Measurements from ENCODE around the gene KMT2D. TPM values are rescaled to one million over a fixed set of nuclear protein-coding genes. Genes with fewer than 3 reads are reported as not detected.

The KMT2D gene
- total RNA-seq, 1 donor from 2014 or later = 33.5 TPM

DNA sequence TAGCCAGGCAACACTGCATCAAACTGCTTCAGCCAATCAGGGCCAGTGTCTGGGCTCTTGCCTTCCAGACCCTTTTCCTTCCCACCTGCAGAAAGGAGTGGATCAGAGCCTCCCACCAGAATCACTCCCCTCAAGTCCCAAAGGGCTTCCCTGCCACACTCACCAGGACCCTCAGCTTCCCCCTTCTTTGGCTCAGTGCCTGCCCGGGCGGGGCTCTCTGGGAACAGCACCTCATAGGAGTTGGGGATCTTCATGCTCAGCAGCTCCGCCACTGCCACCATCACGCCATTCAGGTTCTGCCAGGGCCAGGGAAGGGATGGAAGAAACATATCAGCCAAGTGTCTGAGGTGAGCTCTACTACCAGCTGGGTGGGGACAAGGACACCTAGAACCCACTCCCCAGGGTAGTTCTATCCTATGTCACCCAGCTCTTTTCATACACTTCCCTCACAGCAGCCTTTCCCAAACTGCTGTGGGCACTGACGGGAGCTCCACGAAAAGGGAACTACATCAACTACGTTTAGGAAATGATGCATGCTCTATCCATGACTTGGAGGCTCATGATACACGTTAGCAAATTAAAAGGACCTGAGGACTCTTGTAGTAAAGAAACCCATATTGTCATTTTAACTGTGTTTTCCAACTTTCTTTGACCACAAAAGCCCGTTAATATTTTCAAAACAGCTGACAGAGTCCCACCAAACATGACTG lies 32.6 kb downstream of the KMT2D start:
- intact Hi-C loops (cut with DNase I) = no loop called here
- DNase-seq (ENCODE audit: missing footprints) (no peak), ATAC-seq (no peak)

GRCh38 chr12:49026678-49027480 lies 33.7 kb downstream of the KMT2D start:
- ATAC-seq (no peak), DNase-seq (ENCODE audit: missing footprints) (no peak)
- intact Hi-C loops (cut with DNase I) = no loop called here

DNA sequence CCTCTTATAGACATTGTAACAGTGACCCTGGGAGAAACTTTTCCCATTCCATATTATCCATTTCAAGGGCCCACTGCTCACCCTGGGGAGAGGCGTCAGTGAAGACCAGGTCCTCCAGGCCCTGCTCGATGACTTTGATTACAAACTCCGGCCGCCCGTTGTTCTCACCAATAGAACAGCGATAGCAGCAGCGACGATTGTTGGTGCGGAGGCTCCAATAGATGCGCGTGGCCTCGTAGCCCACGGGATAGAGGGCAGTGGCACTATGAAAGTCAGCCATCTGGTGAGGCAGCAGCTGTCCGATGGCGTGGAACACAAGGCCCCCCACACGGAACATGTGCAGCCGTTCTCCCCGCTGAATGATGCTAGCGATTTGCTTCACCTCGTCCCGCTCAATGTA lies 34.5 kb downstream of the KMT2D start:
- intact Hi-C loops (cut with DNase I) = no loop called here
- no peak for DNase-seq (ENCODE audit: missing footprints)
- ATAC-seq = no peak

GRCh38 chr12:49025463-49025862 lies 35.1 kb downstream of the KMT2D start:
- ATAC-seq (no peak), DNase-seq (ENCODE audit: missing footprints) (no peak)
- intact Hi-C loops (cut with DNase I) = no loop called here

GRCh38 chr12:49024543-49024942 lies 36.1 kb downstream of the KMT2D start:
- DNase-seq (ENCODE audit: missing footprints) = no peak
- intact Hi-C loops (cut with DNase I) = no loop called here
- no peak for ATAC-seq

- ATAC-seq = no peak
- intact Hi-C loops (cut with DNase I) = no loop called here
- no peak for DNase-seq (ENCODE audit: missing footprints)
These were observed 36.8 kb downstream of the KMT2D start for GRCh38 chr12:49023812-49024211.

GRCh38 chr12:49022558-49023178 lies 37.9 kb downstream of the KMT2D start:
- DNase-seq (ENCODE audit: missing footprints) = no peak
- intact Hi-C loops (cut with DNase I) = no loop called here
- ATAC-seq = no peak

- DNase-seq (ENCODE audit: missing footprints) (no peak), ATAC-seq (no peak)
- intact Hi-C loops (cut with DNase I) = no loop called here
These were observed 39.2 kb downstream of the KMT2D start for GRCh38 chr12:49021292-49021915.

- ATAC-seq (no peak), DNase-seq (ENCODE audit: missing footprints) (no peak)
- intact Hi-C loops (cut with DNase I) = no loop called here
These were observed 40.2 kb downstream of the KMT2D start for GRCh38 chr12:49020441-49020840.

DNA sequence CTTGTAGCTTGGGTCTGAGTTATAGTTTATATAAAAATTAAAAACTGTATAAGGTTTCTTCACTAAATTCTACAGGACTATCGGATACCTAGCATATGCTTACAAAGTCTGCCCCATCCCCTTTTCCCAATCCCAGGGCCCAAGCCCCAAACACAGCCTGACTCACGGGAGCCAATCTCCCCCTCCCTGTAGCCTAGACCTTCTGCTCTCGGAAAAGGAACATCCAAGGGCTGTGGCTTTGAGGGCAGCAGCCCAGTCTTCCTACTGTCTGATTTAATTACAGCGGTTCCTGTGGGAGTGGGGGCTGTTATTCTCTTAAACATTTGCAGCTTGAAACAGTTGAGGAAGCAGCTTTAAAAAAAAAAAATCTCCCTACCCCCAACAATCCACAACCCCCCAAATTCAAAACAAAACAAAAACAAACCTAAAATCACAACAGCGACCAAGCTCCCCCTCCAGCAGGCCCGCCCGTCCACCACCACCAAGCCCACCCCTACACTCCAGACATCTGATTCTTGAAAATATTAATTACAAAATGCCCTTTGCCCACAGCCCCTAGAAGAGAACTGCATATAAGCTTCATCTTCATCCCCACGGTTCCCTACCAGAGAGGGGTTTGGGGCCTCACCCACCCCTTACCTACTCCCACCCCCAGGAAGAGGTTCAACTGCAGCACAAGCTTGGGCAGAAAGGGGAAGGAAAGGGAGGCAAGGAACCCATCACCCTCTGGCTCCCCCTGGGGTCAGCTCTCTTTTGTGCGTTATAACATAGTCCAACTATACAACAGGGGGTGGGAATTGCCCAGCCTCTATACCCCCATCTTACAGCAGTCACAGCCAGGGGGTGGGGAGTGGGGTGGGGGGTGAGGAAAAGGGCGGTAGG lies 40.9 kb downstream of the KMT2D start:
- ATAC-seq (no peak), DNase-seq (ENCODE audit: missing footprints) (no peak)
- intact Hi-C loops (cut with DNase I) = loop anchor here (2.0 kb wide), 1 partner anchor 41 kb away; the partner anchor contains the start of gene KMT2D

DNA sequence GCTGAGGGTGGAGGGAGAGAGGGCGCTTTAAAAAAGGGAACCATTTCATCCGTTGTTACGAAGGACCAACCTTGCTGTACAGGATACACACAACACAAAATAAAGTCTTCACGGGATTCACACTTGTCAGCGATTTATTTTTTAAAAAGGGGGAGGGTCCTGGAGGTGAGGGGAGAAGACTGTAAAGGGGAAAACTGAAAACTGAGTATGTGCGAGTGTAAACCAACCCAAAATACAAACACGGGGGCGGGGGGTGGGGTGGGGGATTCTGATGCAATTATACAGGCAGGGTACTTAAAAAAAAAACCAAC lies 41.5 kb downstream of the KMT2D start:
- intact Hi-C loops (cut with DNase I) = loop anchor here (2.0 kb wide), 1 partner anchor 42 kb away; the partner anchor contains the start of gene KMT2D
- no peak for DNase-seq (ENCODE audit: missing footprints)
- peak; percentile 12 for ATAC-seq

- DNase-seq (ENCODE audit: missing footprints) (peak; percentile 98), ATAC-seq (peak; percentile 96)
- intact Hi-C loops (cut with DNase I) = loop anchor here (2.0 kb wide), 1 partner anchor 42 kb away; the partner anchor contains the start of gene KMT2D
These were observed 42.1 kb downstream of the KMT2D start, which contains the start of gene PRKAG1 for GRCh38 chr12:49018261-49019119. PRKAG1 (minus strand) TSS chr12:49018776; CDS start chr12:49018740, 36 bp downstream.

DNA sequence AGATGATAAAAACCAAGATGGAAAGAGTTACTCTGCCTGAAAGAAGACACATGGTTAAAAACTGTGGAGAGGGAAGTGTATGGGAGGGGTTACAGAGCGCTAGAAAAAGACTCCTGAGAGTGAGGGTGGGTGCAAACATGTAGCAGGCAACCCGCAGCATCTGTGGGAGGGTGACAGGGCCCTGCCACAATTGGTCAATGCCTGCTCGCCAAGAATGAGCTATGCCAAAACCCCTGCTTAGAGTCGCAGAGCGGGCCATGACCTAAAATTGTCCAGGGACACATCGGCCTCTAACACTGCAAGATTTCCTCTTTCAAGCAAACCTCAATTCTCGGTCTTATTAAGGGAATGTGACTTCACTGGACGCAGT lies 42.7 kb downstream of the KMT2D start:
- ATAC-seq (peak; percentile 40), DNase-seq (ENCODE audit: missing footprints) (no peak)
- intact Hi-C loops (cut with DNase I) = loop anchor here (2.0 kb wide), 1 partner anchor 43 kb away; the partner anchor contains the start of gene KMT2D

DNA sequence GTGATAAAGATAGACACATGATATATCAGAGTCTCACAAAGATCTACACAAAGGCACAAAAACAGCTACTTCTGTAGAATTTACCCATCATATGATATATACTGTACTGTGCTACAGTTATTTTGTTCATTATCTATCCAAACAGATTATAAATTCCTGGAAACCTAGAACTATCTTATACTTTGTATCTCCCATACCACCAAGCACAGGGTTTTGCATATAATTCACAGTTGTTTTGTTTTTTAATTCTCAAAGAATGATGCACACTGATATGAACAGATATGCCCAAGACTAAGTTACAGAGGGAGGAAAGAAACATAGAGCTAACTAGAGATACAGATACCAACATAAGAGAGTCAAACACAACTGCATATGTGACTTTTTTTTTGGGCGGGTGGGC lies 45.4 kb downstream of the KMT2D start:
- DNase-seq (ENCODE audit: missing footprints) (no peak), ATAC-seq (no peak)
- intact Hi-C loops (cut with DNase I) = no loop called here

- intact Hi-C loops (cut with DNase I) = no loop called here
- no peak for ATAC-seq
- no peak for DNase-seq (ENCODE audit: missing footprints)
These were observed 46.0 kb downstream of the KMT2D start for GRCh38 chr12:49014547-49014946.

- intact Hi-C loops (cut with DNase I) = no loop called here
- no peak for DNase-seq (ENCODE audit: missing footprints)
- no peak for ATAC-seq
These were observed 47.2 kb downstream of the KMT2D start for GRCh38 chr12:49013428-49013827.

DNA sequence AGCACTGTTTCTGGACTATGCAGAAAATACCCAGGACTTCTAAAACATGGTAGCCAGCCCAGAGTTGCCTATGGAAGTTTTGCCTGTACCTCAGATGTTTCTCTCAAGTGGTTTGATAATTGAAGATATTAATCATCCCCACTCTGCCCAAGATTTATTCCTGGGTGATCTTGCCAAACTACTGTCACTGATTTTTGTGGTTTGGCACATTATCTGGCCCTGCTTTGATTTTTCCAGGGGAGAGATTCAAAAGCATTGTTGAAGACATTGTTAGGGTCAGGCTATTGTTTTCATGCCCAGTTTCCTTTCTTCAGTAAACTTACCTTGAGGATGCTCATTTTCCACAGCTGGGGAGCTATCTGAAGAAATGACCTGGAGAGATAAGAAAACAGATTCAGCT lies 47.9 kb downstream of the KMT2D start:
- DNase-seq (ENCODE audit: missing footprints) (no peak), ATAC-seq (no peak)
- intact Hi-C loops (cut with DNase I) = no loop called here
